NCI-H2196 (cell line): ENCODE results near the gene DPM3.
A peak's percentile ranks its signal among the peaks of the same experiment; 100 is the strongest.
"Not testable (repeated sequence)": the region's sequence is repeated elsewhere in the genome, so short reads cannot be mapped to it uniquely, and the experiment has no call there.

Experiments used
- DNase-seq: peaks from one replicate; lab custom pipeline; 2025; ENCODE audit not compliant: unreplicated experiment; lab: John Stamatoyannopoulos, UW

The DPM3 gene

GRCh38 chr1:155162631-155163030 lies 22.3 kb upstream of the DPM3 start:
- DNase-seq: not testable (repeated sequence)

DNA sequence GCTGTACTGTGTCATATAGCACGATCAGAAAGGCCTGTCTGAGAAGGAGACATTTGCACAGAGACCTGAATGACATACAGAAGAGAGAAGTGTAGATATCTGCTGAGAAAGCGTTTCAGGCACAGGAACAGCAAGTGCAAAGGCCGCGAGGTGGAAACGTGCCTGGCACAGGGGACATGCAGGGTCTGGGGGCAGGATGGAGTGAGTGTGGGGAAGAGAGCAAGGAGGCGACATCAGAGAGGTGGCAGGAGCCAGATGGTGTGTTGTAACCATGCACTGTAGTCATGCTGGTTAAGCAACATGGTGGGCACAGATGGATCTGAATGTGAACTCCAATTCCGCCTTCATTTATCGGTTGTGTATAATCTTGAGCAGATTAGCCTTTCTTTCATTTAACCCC lies 19.8 kb upstream of the DPM3 start:
- DNase-seq: no peak

DNA sequence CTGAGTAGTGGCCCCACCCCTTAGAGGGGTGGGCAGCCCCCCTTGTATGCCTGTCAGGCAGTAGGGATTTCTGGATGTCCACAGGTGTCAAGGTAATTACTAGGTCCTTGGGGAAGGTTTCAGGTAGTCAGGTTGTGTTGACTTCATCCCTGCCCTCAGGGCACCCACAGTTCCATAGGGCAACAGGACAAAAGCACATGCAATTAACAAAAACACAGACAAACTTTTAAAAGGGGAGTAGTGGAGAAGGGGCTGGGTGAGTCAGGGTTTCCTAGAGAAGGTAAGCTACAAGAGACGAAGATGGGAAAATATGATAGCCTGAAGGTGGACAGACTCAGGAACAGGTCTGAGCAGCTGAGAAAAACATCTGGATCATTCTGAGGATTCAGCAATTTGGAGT lies 18.7 kb upstream of the DPM3 start:
- DNase-seq: no peak

DNA sequence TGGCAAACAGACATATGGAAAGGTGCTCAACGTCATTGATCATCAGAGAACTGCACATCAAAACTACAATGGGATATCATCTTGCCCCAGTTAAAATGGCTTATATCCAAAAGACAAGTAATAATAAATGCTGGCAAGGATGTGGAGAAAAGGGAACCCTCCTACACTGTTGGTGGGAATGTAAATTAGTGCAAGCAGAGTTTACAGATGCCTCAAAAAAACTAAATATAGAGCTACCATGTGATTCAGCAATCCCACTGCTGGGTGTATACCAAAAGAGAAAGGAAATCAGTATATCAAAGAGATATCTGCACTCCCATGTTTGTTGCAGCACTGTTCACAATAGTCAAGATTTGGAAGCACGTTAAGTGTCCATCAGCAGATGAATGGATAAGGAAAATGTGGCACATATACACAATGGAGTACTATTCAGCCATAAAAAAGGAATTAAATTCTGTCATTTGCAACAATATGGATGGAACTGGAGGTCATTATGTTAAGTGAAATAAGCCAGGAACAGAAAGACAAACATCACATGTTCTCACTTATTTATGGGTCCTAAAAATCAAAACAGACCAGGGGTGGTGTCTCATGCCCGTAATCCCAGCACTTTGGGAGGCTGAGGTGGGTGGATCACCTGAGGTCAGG lies 15.8 kb upstream of the DPM3 start:
- not testable (repeated sequence) for DNase-seq

GRCh38 chr1:155145491-155145890 lies 5.2 kb upstream of the DPM3 start:
- no peak for DNase-seq

DNA sequence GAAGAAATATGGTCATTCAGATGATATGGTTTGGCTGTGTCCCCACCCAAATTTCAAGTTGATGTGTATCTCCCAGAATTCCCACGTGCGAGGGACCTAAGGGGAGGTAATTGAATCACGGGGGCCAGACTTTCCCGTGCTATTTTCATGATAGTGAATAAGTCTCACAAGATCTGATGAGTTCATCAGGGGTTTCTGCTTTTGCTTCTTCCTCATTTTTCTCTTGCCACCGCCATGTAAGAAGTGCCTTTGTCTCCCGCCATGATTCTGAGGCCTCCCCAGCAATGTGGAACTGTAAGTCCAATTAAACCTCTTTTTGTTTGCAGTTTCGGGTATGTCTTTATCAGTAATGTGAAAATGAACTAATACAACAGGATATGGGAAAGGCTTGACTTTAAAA lies 1.4 kb upstream of the DPM3 start:
- DNase-seq: no peak

- DNase-seq: no peak
Observed at GRCh38 chr1:155140630-155140953, 261 bp upstream of the DPM3 start.

DNA sequence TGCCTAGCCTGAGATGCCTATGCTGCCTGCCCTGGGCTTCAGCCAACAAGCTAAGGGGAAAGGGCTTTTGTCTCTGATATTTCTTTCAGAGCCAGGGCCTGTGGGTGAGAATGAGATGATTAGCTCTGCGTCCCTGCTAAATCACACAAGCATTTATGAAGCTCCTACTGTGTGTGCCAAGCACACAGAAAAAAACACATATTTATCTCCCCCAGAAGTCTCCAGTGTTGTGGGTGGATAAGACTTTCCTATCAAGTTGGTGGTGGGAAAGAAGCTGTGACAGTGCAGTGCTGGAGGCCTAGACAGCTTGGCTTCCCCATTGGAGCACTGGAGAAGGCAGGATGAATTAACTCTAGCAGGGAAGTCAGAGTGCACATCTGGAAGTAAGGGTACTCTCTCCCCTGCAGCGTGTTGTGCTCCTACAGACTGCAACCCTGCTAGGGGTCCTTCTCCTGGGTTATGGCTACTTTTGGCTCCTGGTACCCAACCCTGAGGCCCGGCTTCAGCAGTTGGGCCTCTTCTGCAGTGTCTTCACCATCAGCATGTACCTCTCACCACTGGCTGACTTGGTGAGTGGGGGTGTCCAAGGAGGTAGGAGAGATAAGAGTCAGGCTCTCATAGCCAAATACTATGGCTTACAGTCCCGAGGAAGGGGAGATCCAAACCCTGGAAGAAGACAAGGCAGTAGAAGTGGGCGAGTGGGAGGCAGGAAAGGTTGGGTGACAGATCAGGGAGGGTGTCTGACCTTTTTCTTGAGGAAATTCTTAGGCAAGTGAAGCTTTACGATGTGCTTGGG lies 3.0 kb downstream of the DPM3 start:
- DNase-seq: no peak

GRCh38 chr1:155136748-155137147 lies 3.6 kb downstream of the DPM3 start:
- DNase-seq: no peak

DNA sequence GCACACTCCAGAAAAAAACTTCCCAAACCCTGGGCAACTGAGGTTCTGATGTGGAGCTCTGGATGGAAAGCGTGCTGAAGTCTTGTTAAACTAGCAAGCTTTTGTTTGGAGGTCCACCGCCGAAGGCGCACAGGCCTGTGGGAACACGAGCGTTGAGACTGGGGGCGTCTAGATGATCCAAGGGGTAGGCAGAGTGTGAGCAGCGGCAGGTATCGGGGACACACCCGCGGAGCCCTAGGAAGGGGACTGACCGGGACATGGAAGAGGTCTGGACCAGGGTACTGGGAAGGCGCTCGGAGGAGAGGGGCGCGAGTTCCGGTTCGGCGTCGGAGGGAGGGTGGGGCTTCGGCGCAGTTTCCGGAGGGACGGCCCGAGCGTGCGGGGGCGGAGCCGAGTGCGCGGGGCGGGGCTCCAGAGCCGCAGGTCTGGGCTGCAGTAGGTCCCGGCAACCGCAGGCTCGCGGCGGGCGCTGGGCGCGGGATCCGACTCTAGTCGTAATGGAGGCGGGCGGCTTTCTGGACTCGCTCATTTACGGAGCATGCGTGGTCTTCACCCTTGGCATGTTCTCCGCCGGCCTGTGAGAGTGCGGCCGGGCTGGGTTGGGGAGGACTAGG lies 4.8 kb downstream of the DPM3 start, which contains the start of gene SLC50A1:
TSS of gene SLC50A1 (plus strand) at position 438 of the 614 bp plus-strand sequence. CDS start at position 498, 60 bp downstream.
- DNase-seq: peak; percentile 96

GRCh38 chr1:155134880-155135414 lies 5.4 kb downstream of the DPM3 start:
- peak; percentile 61 for DNase-seq

DNA sequence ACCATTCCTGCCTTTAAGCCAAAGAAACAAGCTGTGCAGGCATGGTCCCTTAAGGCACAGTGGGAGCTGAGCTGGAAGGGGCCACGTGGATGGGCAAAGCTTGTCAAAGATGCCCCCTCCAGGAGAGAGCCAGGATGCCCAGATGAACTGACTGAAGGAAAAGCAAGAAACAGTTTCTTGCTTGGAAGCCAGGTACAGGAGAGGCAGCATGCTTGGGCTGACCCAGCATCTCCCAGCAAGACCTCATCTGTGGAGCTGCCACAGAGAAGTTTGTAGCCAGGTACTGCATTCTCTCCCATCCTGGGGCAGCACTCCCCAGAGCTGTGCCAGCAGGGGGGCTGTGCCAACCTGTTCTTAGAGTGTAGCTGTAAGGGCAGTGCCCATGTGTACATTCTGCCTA lies 6.0 kb downstream of the DPM3 start:
- no peak for DNase-seq

DNA sequence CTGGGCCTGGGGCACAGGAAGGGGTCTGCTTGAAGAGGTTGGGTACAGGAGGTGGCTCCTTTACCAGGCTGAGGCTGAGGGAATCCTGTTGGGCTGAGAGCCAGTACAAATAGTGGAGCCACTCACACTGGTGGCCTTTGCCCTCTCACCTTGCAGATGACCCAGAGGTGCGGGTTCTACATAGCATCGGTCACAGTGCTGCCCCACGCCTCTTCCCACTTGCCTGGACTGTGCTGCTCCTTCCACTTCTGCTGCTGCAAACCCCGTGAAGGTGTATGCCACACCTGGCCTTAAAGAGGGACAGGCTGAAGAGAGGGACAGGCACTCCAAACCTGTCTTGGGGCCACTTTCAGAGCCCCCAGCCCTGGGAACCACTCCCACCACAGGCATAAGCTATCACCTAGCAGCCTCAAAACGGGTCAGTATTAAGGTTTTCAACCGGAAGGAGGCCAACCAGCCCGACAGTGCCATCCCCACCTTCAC lies 6.5 kb downstream of the DPM3 start:
- DNase-seq: no peak

DNA sequence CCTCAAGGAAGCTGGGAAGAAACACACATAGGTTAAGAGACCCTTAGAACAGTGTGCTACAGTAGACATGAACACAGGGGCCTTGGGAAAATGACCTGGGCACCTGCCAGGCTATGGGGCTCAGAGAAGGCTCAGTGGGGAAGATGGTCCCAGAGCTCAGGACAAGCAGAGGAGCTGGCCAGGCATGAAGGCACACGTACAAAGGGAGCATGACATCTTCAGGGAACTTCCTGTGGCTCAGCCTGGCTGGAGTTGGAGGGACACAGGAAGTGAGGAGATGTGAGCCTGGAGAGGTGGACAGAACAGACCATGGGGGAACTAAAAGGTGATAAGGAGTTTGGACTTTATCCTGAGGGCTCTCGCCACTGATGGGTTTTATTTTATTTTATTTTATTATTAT lies 8.5 kb downstream of the DPM3 start:
- no peak for DNase-seq

GRCh38 chr1:155131285-155131684 lies 9.0 kb downstream of the DPM3 start:
- DNase-seq: no peak

- no peak for DNase-seq
Observed at GRCh38 chr1:155130272-155131006, 9.9 kb downstream of the DPM3 start.

GRCh38 chr1:155128755-155129473 lies 11.4 kb downstream of the DPM3 start:
- DNase-seq: peak; percentile 47

DNA sequence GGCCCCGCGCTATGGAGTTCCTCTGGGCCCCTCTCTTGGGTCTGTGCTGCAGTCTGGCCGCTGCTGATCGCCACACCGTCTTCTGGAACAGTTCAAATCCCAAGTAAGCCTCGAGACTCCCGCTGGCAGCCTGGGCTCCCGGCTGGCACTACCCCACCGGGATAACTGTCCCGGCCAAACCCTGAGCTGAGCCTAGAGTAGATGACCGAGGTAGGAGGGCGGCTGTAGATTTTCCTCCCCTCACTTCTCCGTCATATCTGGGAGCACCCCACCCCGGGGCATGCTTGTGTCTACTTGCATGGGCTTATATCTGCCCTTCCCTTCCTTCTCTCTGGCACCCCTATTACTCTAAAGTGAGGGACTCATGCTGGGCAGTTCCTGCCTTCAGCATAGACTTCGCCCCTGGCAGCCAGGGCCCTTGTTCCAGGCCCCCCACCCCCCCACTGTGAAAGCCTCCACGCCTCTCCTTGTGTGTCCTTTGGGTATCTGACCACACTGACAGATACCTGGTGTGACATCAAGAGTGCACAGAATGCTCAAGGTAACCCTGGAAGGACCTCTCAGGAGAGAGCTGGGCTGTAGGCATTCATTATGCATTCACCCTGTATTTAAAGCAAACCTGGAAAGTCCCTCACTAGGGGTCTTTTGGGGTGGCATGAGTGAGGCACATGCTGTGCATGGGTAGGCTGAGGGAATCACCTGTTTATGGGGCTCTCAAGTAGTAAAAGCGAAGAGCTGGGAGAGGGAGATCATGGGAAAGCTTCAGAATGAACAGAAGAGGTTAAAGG lies 12.2 kb downstream of the DPM3 start:
- no peak for DNase-seq

- DNase-seq: peak; percentile 72
Observed at GRCh38 chr1:155127105-155127966, 13.0 kb downstream of the DPM3 start, which contains the start of gene EFNA1. EFNA1 (plus strand) TSS chr1:155127876; CDS start chr1:155127978, 102 bp downstream.
